GM12878 (cell line): ENCODE measurements around the gene TMCC2. TPM values are rescaled to one million over a fixed set of nuclear protein-coding genes. Genes with fewer than 3 reads are reported as not detected.

Source experiments
- ASH2L ChIP-seq: fragments of 300-600, 200-600 bp; sonication (generic); IDR thresholded peaks from 2 replicates; pipeline ENCODE4 v1.6.1; 2017; ENCODE audit warnings: low read depth, mild to moderate bottlenecking, borderline replicate concordance
- CBX5 ChIP-seq: sonication (generic); IDR thresholded peaks from 2 replicates; pipeline ENCODE4 v1.6.1; 2016; ENCODE audit warnings: low read depth, moderate library complexity, mild to moderate bottlenecking, inconsistent platforms
- CEBPB ChIP-seq, 2 experiments: fragments of 150-350 bp in 1 of 2; IDR thresholded peaks; 2 replicates each; pipeline ENCODE4 v1.6.1; 2012 to 2014; ENCODE audit warnings: low read depth in 2 of 2, low read length in 2 of 2, borderline replicate concordance in 1 of 2, inconsistent platforms in 1 of 2
- CREM ChIP-seq: IDR thresholded peaks from 2 replicates; pipeline ENCODE4 v1.6.1; 2014; ENCODE audit warnings: antibody characterized with exemption, low read depth
- DPF2 ChIP-seq: fragments of 450-650 bp; IDR thresholded peaks from 2 replicates; pipeline ENCODE4 v1.6.1; 2017; ENCODE audit warnings: mild to moderate bottlenecking
- EED ChIP-seq: sonication (generic); IDR thresholded peaks from 2 replicates; pipeline ENCODE4 v1.6.1; 2016; ENCODE audit warnings: antibody characterized with exemption, low read depth
- GABPA ChIP-seq: IDR thresholded peaks from 2 replicates; pipeline ENCODE4 v1.6.1; 2014; ENCODE audit warnings: antibody characterized with exemption, low read depth, mild to moderate bottlenecking, inconsistent platforms
- MLLT1 ChIP-seq: fragments of 450-650 bp; IDR thresholded peaks from 2 replicates; pipeline ENCODE4 v1.6.1; 2016; ENCODE audit warnings: mild to moderate bottlenecking
- MXI1 ChIP-seq: fragments of 150-350 bp; IDR thresholded peaks from 2 replicates; pipeline ENCODE4 v1.6.1; 2011; ENCODE audit warnings: low read depth, mild to moderate bottlenecking, inconsistent platforms, low read length, improper control_type of control experiment
- NFIC ChIP-seq: IDR thresholded peaks from 2 replicates; pipeline ENCODE4 v1.6.1; 2012; ENCODE audit warnings: low read depth, mild to moderate bottlenecking, inconsistent platforms, low read length, moderate library complexity
- SMAD5 ChIP-seq: IDR thresholded peaks from 2 replicates; pipeline ENCODE4 v1.6.1; 2016; ENCODE audit warnings: antibody characterized with exemption, low read depth
- SMARCA5 ChIP-seq: fragments of 450-650 bp; IDR thresholded peaks from 2 replicates; pipeline ENCODE4 v1.6.1; 2017; ENCODE audit warnings: mild to moderate bottlenecking
- TAF1 ChIP-seq: IDR thresholded peaks from 2 replicates; pipeline ENCODE4 v1.6.1; 2011; ENCODE audit warnings: mild to moderate bottlenecking, low read depth, low read length, borderline replicate concordance
- WRNIP1 ChIP-seq: IDR thresholded peaks from 2 replicates; pipeline ENCODE4 v1.6.1; 2011; ENCODE audit warnings: low read depth, low read length, improper control_type of control experiment, borderline replicate concordance
- YBX1 ChIP-seq: fragments of 450-650 bp; IDR thresholded peaks from 2 replicates; pipeline ENCODE4 v1.6.1; 2016; ENCODE audit warnings: antibody characterized with exemption
- ZBTB40 ChIP-seq: fragments of 450-650 bp; IDR thresholded peaks from 2 replicates; pipeline ENCODE4 v1.6.1; 2016; ENCODE audit warnings: mild to moderate bottlenecking, moderate library complexity, borderline replicate concordance
- ZNF207 ChIP-seq: fragments of 450-650 bp; IDR thresholded peaks from 2 replicates; pipeline ENCODE4 v1.6.1; 2014; ENCODE audit warnings: antibody characterized with exemption, mild to moderate bottlenecking, borderline replicate concordance
- ZNF217 ChIP-seq: fragments of 450-650 bp; IDR thresholded peaks from 2 replicates; pipeline ENCODE4 v1.6.1; 2017; ENCODE audit warnings: antibody characterized with exemption, mild to moderate bottlenecking
- ZNF274 ChIP-seq: IDR thresholded peaks from one replicate; pipeline ENCODE4 v1.8.0; 2011; ENCODE audit not compliant: insufficient read length, insufficient read depth
- polyA plus RNA-seq, 11 experiments: library from polyadenylated mRNA; depleted of rRNA in 4 of 11; unstranded in 6 of 11; stranded (reverse) in 5 of 11; fragments of >200 nt; fragmentation: Nextera tagmentation in 4 of 11; fragmentation: Illumina TruSeq in 1 of 11; extraction: Ambion mirVana in 4 of 11; extraction: Trizol in 1 of 11; gene quantifications; 1 replicate in 1 of 11; 2 replicates in 10 of 11; pipeline versions ENCODE4 v1.2.1 to v1.2.3, GENCODE V29; 2011 to 2016; ENCODE audit warnings: inconsistent platforms in 2 of 11, missing spikeins in 2 of 11, low read depth in 1 of 11
- total RNA-seq, 4 experiments: library from RNA; depleted of rRNA in 3 of 4; stranded (reverse); fragments of >200 nt in 3 of 4; fragmentation: Illumina TruSeq in 1 of 4; extraction: Trizol in 1 of 4; gene quantifications; 2 replicates each; pipeline versions ENCODE4 v1.2.1 to v1.2.3, GENCODE V29; 2013 to 2021
- TF ChIP-seq, protein P1 (sequence below): fragments of 450-650 bp; IDR thresholded peaks from 2 replicates; pipeline ENCODE4 v1.6.1; 2017; ENCODE audit warnings: low read depth, mild to moderate bottlenecking, moderate library complexity
- TF ChIP-seq, protein P2 (sequence below): fragments of 450-650 bp; IDR thresholded peaks from 2 replicates; pipeline ENCODE4 v1.6.1; 2017; ENCODE audit warnings: borderline replicate concordance
- TF ChIP-seq, protein P3 (sequence below): IDR thresholded peaks from 2 replicates; pipeline ENCODE4 v1.6.1; 2011; ENCODE audit warnings: low read depth, low read length, improper control_type of control experiment, borderline replicate concordance

The TMCC2 gene
- total and polyA plus RNA-seq, 10 of the 15 experiments (the other 5 are each of a cell fraction or from before 2014, with no cell fraction given): 0.06 to 2.3 (median 0.76) TPM

DNA sequence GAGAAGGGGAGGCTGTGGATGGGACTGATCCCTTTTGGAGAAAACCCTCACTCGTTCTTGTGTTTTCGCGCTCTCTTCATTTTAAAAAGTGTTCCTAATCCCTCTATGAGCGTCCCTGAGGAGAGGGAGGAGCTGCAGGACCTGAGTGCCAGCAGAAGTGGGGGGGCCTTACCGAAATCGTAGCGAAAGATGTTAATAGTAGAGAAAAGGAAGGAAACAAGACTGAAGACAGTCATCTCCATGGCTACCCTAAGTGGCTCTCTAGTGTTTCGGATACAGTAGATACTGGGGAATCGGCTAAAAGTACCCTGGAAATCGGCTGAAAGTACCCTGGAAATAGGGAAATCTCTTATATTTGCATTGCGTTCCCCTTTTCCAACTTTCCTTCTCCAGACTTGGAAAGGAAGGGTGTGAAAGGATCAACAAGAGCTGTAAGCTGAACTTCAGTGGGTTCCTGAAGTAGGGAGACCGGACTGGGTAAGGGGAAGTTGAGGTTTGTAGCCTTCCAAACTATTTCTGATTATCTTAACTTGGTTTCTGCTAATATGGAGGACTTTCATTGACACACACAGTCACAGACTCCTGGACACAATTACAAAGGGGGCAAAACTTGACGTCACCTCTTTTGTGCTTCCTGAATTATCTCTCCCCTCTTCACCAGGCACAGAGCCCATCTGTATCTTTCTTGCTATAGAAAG is 15.8 kb upstream of the TMCC2 start (continued):
- TF ChIP-seq MLLT1 (no peak; the same call in 1 of the 2 replicates), TAF1 (no peak), SMAD5 (no peak), YBX1 (no peak), ZNF217 (no peak), ZNF207 (0 out of 2 replicates have a peak, but pooled peaks have one; percentile 0), ASH2L (no peak), SMARCA5 (no peak), CEBPB (IDR thresholded peaks at IDR 0.05; ENCODE audit: borderline replicate concordance in 1 of 2, low read depth in 2 of 2, low read length in 2 of 2) (no peak), CBX5 (no peak), EED (0 out of 2 replicates have a peak, but pooled peaks have one; percentile 8), MXI1 (no peak), WRNIP1 (no peak), ZNF274 (no peak), CREM (no peak), NFIC (no peak), DPF2 (no peak), ZBTB40 (no peak; the same call in 1 of the 2 replicates), GABPA (no peak)
- TF ChIP-seq, protein P1, sequence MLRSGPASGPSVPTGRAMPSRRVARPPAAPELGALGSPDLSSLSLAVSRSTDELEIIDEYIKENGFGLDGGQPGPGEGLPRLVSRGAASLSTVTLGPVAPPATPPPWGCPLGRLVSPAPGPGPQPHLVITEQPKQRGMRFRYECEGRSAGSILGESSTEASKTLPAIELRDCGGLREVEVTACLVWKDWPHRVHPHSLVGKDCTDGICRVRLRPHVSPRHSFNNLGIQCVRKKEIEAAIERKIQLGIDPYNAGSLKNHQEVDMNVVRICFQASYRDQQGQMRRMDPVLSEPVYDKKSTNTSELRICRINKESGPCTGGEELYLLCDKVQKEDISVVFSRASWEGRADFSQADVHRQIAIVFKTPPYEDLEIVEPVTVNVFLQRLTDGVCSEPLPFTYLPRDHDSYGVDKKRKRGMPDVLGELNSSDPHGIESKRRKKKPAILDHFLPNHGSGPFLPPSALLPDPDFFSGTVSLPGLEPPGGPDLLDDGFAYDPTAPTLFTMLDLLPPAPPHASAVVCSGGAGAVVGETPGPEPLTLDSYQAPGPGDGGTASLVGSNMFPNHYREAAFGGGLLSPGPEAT: peak; percentile 12; the same call in 1 of the 2 replicates
- TF ChIP-seq, protein P2, sequence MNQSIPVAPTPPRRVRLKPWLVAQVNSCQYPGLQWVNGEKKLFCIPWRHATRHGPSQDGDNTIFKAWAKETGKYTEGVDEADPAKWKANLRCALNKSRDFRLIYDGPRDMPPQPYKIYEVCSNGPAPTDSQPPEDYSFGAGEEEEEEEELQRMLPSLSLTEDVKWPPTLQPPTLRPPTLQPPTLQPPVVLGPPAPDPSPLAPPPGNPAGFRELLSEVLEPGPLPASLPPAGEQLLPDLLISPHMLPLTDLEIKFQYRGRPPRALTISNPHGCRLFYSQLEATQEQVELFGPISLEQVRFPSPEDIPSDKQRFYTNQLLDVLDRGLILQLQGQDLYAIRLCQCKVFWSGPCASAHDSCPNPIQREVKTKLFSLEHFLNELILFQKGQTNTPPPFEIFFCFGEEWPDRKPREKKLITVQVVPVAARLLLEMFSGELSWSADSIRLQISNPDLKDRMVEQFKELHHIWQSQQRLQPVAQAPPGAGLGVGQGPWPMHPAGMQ: no peak
- TF ChIP-seq, protein P3, sequence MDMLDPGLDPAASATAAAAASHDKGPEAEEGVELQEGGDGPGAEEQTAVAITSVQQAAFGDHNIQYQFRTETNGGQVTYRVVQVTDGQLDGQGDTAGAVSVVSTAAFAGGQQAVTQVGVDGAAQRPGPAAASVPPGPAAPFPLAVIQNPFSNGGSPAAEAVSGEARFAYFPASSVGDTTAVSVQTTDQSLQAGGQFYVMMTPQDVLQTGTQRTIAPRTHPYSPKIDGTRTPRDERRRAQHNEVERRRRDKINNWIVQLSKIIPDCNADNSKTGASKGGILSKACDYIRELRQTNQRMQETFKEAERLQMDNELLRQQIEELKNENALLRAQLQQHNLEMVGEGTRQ: no peak
